Left lobe of liver (tissue), 2 donors: ENCODE data around the gene USF2. TPM values are rescaled to one million over a fixed set of nuclear protein-coding genes. Genes with fewer than 3 reads are reported as not detected.
"Not testable (repeated sequence)": the region's sequence is repeated elsewhere in the genome, so short reads cannot be mapped to it uniquely, and the experiment has no call there.

Source experiments
- ATAC-seq: fragments of 200-7000 bp; cut with Tn5 transposase; one replicate; pipeline ENCODE4 v1.9.1; 2020; ENCODE audit warnings: mild to moderate bottlenecking, moderate library complexity
- DNase-seq: peaks from one replicate; pipeline ENCODE4 v3.0.0-alpha.2; 2020; ENCODE audit warnings: low spot score
- total RNA-seq: library from RNA; stranded (reverse); gene quantifications from one replicate; pipeline ENCODE4 v1.2.1, GENCODE V29; 2021
- donor health status: DM: no; HTN: no; CAD: no; lungs with moderate emphysema.
- donor health status: DM: no; HTN: yes; CAD: no.

Gene USF2
- total RNA-seq, 1 donor from 2014 or later = 91.7 TPM

- peak; percentile 0 for ATAC-seq
Measured at GRCh38 chr19:35284153-35285094, 15.7 kb downstream of the USF2 start.

DNA sequence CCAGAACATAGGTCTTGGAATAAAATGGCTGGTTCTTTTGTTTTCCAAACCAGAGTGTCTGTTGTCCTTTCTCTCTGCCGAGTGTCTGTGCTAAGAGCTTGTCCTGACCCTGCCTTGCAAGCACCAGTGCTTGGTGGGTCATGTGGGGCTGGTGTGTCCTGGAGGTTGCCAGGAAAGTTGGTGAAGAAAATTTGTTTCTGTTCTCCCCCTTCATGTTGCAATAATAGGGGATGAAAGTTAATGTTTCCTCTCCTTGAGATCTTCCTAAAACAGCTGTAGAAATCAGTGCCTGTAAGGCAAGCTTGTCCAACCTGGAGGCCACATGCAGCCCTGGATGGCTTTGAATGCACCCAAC is 16.3 kb downstream of the USF2 start:
- no peak for DNase-seq
- no peak for ATAC-seq

More at GRCh38 chr19:35284153-35285094, 15.7 kb downstream of the USF2 start:
- no peak for DNase-seq

- DNase-seq, ATAC-seq: not testable (repeated sequence)
Measured at GRCh38 chr19:35285465-35285864, 16.7 kb downstream of the USF2 start.

- not testable (repeated sequence) for ATAC-seq, DNase-seq
Measured at GRCh38 chr19:35286101-35286500, 17.3 kb downstream of the USF2 start.

GRCh38 chr19:35287713-35288112 is 19.0 kb downstream of the USF2 start:
- DNase-seq = no peak
- no peak for ATAC-seq

DNA sequence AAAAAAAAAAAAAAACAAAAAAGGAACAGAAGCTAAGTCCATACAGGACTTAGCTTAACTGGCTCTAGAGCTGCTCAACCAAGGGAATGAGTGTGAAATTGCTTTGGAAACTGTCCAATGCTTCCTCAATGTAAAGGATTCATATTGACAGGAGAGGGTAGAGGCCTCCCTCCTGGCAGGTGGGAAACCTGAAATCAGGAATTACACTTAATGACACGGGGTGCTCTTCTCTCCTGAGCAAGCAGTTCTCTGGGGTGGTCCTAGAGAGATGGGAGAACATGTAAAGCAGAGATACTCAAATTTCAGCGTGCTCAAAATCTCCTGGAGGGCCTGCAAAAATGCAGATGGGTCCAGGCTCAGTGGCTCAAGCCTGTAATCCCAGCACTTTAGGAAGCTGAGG is 19.6 kb downstream of the USF2 start:
- no peak for ATAC-seq
- DNase-seq = no peak

DNA sequence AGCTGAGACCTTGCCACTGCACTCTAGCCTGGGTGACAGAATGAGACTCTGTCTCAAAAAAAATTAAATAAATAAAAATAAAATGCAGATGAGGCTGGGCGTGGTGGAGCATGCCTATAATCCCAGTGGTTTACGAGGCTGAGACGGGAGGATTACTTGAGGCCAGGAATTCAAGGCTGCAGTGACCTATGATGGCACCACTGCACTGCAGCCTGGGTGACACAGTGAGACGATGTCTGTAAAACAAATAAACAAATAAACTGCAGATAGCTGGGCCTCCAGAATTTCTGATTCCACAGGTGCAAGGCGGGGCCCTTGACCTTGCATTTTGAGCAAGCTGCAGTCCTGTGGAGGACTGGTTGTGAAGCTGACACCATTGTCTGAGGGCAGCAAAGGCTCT is 20.1 kb downstream of the USF2 start:
- no peak for ATAC-seq
- no peak for DNase-seq

- no peak for DNase-seq
- ATAC-seq = no peak
Measured at GRCh38 chr19:35290381-35291127, 21.8 kb downstream of the USF2 start.

GRCh38 chr19:35291259-35291658 is 22.5 kb downstream of the USF2 start:
- ATAC-seq (no peak), DNase-seq (no peak)

GRCh38 chr19:35291916-35292315 is 23.2 kb downstream of the USF2 start, which contains the start of gene MAG:
Gene MAG, plus strand, starts transcription at chr19:35292161. Its CDS starts 3,248 bp downstream, at chr19:35295409.
- DNase-seq (no peak), ATAC-seq (no peak)

- DNase-seq = no peak
- ATAC-seq = no peak
Measured at GRCh38 chr19:35292421-35293362, 23.9 kb downstream of the USF2 start.

DNA sequence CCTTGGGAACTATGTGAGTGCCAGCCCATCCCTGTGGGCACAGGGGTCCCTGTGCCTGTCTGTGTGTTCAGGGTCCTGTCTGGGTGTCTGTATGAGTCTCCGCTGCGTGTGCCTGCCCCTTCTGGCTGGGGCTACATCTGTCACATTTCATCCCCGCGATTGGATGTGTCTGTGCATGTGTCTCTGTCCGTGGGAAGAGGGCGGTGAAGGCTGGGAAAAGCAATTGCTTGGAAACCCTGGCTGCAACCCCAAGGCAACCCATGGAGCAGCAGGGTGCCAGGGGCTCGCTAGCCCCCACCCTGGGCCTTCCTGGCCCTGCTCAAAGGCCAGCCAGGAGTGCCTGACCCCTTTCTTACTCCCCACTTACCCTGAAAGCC is 24.6 kb downstream of the USF2 start:
- DNase-seq (no peak), ATAC-seq (no peak)

DNA sequence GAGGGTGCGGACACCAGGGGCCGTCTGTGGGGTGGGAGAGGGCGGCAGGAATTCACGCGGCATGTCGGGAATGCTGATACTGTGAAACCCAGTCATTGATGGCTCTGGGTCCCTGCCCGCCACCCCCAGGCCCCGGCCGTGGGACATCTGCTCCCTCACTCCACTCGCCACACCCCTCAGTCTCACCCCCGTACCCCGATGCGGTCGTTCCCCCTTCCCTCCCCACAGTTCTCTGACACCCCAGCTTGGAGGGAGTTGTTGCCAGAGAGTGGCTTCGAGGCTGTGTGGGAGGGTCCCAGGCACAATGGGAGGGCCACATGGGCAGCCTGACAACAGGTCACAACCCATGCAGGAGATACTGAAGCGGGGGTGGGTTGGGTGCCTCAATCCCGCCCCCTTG is 25.0 kb downstream of the USF2 start:
- DNase-seq = no peak

GRCh38 chr19:35294328-35294727 is 25.6 kb downstream of the USF2 start:
- DNase-seq (no peak), ATAC-seq (no peak)

More for the DNA sequence above, 25.0 kb downstream of the USF2 start:
- ATAC-seq = no peak

- no peak for ATAC-seq
- no peak for DNase-seq
Measured at GRCh38 chr19:35294859-35295791, 26.4 kb downstream of the USF2 start.

DNA sequence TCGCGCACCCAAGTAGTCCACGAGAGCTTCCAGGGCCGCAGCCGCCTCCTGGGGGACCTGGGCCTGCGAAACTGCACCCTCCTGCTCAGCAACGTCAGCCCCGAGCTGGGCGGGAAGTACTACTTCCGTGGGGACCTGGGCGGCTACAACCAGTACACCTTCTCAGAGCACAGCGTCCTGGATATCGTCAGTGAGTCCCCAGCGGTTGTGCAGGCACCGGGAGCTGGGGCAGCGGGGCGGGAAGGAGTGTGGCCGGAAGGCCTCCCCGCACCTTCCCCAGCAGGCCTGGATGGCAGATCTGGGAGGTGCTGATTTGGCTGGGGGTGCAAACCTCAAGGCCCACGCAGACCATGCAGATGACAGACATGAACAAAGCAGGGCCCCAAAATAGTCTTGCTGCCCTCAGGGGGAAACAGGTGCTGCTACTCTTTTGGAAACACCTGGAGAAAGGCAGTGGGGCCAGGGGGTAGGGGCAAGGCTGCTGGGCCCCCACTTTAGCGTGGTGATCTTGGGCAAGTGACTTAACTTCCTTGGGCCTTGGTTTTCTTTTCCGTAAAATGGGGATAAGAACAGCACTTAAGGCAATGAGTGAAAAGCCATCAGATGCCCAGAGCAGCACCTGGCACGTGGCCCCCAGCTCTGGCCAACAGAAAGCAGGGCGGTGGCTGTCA is 27.2 kb downstream of the USF2 start:
- no peak for DNase-seq
- ATAC-seq = no peak

DNA sequence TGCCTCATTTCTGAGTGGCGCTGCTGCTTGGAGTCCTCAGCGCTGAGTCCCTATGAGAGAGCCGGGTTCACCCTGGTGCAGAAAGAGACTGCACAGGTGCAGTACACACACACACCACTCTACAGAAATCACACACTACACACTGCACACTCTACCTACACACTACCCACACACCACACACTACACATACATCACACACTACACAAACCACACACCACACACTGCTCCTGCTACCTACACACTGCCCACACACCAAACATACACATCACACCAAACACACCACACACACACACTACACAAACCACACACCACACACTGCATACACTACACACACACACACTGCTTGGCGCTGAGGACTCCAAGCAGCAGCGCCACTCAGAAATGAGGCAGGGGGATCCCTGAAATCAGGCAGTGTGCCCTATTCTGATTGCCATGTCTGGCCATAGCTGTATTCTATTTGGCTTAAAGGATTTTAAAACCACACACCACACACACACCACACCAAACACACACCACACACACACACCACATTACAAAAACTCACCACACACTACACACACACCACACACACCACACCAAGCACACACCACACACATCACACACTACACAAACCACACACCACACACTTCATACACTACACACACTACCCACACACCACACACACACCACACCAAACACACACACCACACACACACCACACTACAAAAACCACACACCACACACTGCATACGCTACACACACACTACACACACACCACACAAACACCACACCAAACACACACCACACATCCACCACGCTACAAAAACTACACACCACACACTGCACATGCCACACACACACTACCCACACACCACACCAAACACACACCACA is 28.1 kb downstream of the USF2 start:
- DNase-seq = no peak
- no peak for ATAC-seq

DNA sequence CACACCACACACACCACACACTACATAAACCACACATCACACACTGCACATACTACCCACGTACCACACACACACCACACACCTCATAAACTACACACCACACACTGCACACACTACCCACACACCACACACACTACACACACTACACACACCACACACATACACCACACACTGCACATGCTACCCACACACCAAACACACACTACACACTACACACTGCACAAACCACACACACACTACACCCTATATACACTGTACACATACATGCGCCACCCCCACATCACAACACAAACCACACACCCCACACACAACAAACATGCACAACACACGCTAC is 28.7 kb downstream of the USF2 start:
- DNase-seq = no peak
- ATAC-seq = no peak
